Limb (tissue), 2 donors: ENCODE results near the gene ATP6V1G1.
"Not testable (repeated sequence)": the region's sequence is repeated elsewhere in the genome, so short reads cannot be mapped to it uniquely, and the experiment has no call there.

Experiments used
- DNase-seq, 2 donors: peaks; one replicate each; pipeline ENCODE4 v3.0.0-alpha.2; 2016; ENCODE audit errors: extremely low spot score in 2 of 2

ATP6V1G1 gene

GRCh38 chr9:114578134-114578533 lies 9.4 kb upstream of the ATP6V1G1 start:
- DNase-seq = not testable (repeated sequence)

- DNase-seq = no peak
Measured at GRCh38 chr9:114580609-114581193, 6.9 kb upstream of the ATP6V1G1 start.

GRCh38 chr9:114583371-114584155 lies 4.0 kb upstream of the ATP6V1G1 start:
- no peak for DNase-seq

GRCh38 chr9:114588210-114588609 lies 641 bp downstream of the ATP6V1G1 start:
- DNase-seq = peak in 1 of 2 donors; percentile 44

GRCh38 chr9:114588651-114589526 lies 1.3 kb downstream of the ATP6V1G1 start:
- DNase-seq = no peak

- DNase-seq = no peak
Measured at GRCh38 chr9:114590328-114590727, 2.8 kb downstream of the ATP6V1G1 start.

GRCh38 chr9:114591291-114591787 lies 3.8 kb downstream of the ATP6V1G1 start:
- no peak for DNase-seq

- DNase-seq = no peak
Measured at GRCh38 chr9:114591849-114592248, 4.3 kb downstream of the ATP6V1G1 start.

- DNase-seq = no peak
Measured at GRCh38 chr9:114592356-114592755, 4.8 kb downstream of the ATP6V1G1 start.

- DNase-seq = no peak
Measured at GRCh38 chr9:114594136-114594535, 6.6 kb downstream of the ATP6V1G1 start.

GRCh38 chr9:114600502-114601248 lies 13.1 kb downstream of the ATP6V1G1 start:
- DNase-seq = not testable (repeated sequence)

GRCh38 chr9:114601787-114602186 lies 14.2 kb downstream of the ATP6V1G1 start:
- not testable (repeated sequence) for DNase-seq

GRCh38 chr9:114602620-114603019 lies 15.1 kb downstream of the ATP6V1G1 start:
- no peak for DNase-seq

- no peak for DNase-seq
Measured at GRCh38 chr9:114603248-114603647, 15.7 kb downstream of the ATP6V1G1 start.

- DNase-seq = no peak
Measured at GRCh38 chr9:114604989-114605388, 17.4 kb downstream of the ATP6V1G1 start.

- no peak for DNase-seq
Measured at GRCh38 chr9:114606068-114606467, 18.5 kb downstream of the ATP6V1G1 start.

- no peak for DNase-seq
Measured at GRCh38 chr9:114606597-114607207, 19.1 kb downstream of the ATP6V1G1 start.

GRCh38 chr9:114607671-114608524 lies 20.3 kb downstream of the ATP6V1G1 start:
- no peak for DNase-seq

GRCh38 chr9:114608525-114608796 lies 20.9 kb downstream of the ATP6V1G1 start:
- DNase-seq = no peak
